Measurements from ENCODE around the gene ASB13. TPM values are rescaled to one million over a fixed set of nuclear protein-coding genes. Genes with fewer than 3 reads are reported as not detected.
"Not testable (repeated sequence)": the region's sequence is repeated elsewhere in the genome, so short reads cannot be mapped to it uniquely, and the experiment has no call there.

The ASB13 gene
- total RNA-seq, 1 donor from 2014 or later = 10.3 TPM

DNA sequence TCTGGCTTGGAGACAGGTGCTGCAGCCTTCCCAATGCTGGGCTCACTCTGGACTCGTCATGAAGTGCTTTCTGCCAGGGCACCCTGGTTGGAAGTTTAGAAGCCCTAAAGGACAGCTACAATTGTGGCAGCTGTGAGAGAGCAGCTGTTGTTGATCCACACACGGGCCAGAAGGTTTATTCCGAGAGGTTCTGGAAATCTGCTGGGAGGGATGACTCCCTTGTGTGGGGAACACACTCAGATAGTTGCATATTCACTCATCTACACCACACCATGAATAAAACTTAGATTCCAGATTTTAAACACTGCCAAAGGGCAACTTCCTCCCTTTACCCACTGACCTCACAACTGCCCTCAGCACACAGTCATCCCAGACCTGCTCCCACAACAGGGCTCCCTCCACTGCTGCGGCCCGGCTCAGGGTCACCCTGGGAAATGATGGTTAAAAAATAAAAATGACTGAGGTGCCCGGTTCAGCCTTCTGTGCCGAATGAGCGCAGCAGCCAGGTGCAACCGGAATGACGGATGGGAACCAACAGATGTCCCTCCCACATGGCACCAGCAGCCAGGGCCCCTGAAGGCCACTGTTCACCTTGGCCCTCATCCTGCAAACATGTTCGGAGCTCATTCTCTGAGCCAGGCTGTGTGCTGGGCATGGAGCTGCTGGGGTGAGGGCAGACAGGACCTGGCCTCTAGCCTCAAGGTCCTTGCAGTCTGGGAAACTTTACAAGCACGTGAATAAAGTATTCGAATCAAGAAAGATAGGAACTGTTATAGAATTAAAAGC is 40.2 kb downstream of the ASB13 start:
- peak; percentile 98 for DNase-seq (ENCODE audit: low read depth)

DNA sequence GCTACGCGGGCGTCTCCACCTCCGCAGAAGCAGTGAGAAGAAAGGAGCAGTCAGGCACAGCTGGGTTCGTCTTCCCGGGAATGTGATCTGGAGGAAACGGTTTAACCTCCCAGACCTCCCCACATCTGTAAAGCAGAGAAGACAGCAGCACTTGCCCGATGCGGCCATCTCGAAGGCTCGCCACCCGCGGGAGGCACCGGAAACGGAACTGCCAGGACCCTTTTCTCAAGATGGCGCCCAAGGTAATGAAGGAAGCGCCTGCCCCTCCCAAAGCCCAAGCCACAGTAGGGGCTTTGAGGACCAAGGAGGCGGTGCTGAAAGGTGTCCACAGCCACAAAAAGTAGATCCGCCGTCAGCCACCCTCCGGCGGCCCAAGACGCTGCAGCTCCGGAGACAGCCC is 41.7 kb downstream of the ASB13 start:
- no peak for DNase-seq (ENCODE audit: low read depth)

DNA sequence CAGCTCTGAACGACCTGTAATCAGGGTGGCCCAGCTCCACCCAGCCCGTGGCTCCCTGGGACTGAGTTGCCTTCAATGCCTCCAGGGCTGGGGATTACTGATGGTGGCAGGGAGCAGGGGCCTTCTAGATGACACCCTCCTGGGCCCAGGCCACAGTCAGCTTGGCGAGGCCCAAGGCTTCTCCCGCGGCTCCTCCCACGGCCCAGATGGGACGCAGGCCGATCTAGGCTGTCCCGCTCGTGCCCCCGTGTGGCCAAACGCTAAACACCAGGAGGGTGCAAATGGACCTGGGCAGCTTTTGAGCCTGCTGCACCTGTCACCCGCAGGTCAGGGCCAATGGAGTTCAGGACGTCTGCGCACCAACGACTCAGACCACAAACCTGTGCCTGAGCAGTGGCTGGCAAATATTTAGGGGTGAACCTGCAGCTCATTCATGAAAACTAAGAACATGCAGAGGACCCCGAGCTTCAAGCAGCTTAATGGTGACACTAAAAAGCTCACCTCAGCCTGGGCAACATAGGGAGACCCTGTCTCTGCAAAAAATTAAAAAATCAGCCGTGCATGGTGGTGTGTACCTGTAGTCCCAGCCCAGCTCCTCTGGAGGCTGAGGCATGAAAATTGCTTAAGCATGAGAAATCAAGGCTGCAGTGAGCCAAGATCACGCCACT is 43.2 kb downstream of the ASB13 start:
- peak; percentile 90 for DNase-seq (ENCODE audit: low read depth)

DNA sequence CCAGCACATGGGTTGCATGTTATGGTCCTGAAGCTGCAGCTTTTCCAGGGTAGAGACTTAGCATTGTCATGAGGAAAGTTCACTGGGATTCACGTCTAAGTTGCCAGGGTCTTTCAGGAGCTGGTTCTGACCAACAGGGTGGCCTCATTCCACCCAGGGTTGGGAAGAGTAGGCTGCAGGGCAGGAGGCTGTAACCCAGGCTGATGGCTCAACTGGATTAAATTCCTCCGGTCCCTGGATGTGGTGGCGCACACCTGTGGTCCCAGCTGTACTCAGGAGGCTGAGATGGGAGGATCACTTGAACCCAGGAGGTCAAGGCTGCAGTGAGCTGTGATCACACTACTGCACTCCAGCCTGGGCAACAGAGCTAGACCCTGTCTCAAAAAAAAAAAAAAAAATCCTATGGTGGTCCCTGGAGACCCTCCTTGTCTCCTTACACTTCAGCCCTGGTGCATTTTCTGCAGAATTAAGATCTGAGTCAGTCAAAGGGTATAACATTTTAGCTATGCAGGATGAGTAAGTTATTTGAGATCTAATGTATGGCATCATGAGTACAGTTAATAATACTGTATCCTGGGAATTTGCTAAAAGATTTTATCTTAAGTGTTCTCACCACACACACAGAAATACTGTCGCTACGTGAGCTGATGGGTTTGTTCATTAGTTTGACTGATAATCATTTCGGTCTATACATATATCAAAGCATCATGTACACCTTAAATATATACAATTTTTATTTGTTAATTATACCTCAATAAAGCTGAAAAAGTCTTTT is 44.0 kb downstream of the ASB13 start:
- no peak for DNase-seq (ENCODE audit: low read depth)

DNA sequence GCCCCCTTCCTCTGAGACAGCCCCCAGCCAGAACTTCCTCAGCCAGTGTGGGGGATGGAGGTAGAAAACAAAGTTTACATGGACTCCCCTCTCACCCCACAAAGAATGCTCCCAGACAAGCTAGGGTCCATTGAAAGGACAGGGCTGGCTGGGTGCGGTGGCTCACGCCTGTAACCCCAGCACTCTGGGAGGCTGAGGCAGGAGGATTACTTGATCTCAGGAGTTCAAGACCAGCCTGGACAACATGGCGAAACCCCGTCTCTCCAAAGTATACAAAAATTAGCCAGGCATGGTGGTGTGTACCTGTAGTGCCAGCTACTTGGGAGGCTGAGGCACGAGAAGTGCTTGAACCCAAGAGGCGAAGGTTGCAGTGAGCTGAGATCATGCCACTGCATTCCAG is 45.0 kb downstream of the ASB13 start:
- not testable (repeated sequence) for DNase-seq (ENCODE audit: low read depth)

DNA sequence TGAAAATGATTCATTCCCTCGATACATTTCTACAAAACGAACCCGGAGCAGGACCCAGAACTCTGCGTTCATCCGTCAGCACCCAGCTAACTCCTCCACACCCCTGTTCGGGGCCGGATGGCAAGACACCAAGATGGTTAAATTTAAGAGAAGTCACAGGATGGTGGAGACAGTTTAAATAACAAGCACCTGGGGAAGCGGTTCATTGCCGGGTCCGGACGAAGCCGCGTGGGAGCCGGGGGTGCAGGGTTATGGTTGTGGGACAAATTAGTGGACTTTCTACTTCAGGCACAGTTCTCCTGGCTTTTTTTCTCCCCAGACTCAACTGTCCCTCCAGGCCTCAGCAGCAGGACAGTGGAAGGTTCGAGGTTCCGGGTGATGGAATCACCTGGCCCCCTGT is 45.4 kb downstream of the ASB13 start:
- no peak for DNase-seq (ENCODE audit: low read depth)

DNA sequence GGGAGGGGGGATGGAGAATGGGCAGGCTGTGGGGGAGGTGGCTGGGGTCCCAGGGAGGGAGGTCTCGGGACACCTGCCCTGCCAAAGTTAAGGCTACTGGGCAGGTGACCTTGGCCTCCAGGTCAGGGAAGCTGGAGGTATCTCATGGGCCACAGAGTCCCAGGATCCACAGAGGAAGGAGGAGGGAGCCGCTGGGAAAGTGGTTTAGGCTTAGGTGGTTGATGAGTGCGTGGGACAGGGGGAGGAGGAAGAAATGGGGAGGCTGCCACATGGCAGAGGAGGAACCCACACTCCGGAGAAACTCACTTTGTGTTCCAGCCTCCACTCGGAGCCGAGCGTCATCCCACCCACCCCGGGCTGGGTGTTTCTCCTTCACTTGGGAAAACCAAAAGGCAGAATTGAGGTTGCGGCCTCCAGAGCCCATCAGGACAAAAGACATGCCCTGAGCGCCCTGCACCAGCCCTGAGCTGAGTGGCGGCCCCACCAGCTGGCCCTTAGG is 46.1 kb downstream of the ASB13 start:
- DNase-seq (ENCODE audit: low read depth) = no peak

DNA sequence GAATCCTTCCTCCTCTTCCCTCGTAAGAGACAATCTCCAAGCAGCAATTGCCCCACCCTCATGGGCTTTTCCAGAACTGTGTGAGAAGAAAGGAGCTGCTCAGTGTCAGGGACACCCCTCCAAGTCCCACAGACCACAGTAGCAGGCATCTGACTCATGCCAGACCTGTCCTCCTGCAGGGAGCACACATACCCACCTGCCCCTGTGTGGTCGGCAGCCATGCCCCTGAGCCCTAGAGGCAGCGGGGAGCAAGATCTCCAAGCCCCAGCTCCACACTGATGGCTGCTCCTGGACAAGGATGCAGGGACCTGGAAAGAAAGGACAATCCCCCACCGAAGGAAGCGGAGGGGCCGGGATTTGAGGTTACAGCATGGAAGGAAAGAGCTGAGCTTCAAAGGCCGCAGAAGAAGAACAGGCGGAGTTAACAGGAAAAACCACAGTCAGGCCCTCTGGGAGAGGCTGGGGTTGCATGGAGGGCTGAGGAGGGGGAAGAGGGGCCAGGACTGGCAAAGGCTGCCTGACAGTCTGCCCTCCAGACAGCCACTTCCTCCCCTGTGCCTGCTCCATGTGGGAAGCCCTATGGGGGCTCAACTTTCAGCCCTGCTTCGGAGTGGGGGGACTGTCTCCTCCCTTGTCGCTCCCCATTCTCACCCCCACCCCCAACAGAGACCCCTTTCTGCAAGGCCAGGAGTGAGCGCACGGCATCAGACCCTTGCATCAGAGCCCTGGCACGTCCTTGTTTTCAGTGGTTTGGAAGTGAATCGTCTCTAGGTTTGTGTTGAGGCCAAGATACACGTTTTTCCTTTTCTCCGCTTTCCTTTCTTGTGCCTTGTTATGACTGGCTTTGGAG is 46.8 kb downstream of the ASB13 start:
- peak; percentile 49 for DNase-seq (ENCODE audit: low read depth)

DNA sequence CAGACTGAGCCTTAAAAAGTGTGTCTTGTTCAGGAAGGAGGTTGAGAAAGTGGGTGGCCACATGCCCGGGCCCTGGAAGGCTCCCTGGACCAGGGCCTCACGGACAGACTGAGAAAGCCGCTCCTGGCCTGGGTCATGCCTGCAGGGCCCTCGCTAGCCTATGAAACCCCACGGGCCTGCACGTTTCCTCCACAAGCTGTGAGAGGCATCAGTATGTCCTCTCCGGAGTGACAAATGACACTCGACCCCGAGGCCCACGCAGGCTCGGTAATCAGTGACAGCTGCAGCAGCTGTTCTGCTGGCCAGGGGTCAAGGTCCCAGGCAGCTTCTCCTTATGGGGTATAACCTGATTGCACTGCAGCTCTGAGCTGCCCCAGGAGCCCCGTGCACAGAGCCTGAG is 47.6 kb downstream of the ASB13 start:
- DNase-seq (ENCODE audit: low read depth) = peak; percentile 59

DNA sequence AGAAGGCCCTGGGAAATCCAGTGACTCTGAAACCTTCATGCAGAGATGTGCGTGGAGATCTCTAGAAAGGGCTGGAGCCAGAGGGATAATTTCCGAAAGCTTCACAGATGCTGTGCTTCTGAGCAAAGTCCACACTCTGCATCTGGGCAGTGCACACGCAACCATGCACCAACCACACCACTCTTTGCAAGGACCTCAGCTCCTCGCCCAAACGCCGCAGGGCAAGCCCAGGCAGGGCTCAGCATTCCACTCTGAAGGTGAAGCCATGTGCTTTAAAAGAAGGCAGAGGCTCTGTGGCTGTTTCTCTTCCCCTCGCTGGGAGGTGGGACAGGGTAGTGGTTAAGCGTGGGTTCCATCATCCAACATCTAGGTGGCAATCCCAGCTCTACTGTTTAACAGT is 48.4 kb downstream of the ASB13 start:
- DNase-seq (ENCODE audit: low read depth) = no peak

DNA sequence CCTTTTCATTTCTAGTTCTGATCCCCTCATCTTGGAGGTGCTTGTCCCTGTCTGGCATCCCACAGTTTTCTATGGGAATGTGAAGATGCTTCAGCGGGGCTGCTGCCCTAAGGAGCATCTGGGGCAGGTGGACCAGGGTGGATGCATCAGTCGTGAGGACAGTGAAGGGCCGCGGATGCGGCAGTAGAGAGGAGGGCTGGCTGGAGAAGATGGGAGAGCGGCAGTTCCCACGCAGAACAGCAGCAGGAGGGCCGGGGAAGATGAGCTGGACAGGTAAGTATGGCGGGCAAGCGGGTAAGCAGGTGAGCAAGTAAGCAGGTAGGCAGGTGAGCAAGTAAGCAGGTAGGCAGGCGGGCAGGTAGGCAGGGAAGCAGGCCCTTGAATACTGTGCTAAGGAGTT is 48.9 kb downstream of the ASB13 start:
- DNase-seq (ENCODE audit: low read depth) = no peak

DNA sequence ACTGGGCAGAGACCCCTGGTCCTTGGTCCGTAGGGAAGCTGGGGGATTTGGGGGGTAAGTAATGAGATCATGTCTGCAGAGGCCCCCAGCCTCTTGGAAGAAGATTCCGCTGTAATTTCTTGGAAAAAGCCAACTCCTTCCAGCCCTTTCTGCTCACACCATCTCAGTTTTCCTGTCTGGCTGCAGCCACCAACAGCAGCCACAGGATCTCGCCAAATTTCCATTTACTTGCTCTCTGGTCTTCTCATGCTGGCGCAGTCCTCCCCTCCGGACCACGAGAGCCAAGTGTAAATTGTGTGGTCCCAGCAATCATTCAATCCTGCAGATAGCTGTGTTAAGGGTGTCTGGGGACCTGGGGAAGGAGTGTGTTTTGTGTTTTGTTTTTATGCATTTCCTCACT is 49.6 kb downstream of the ASB13 start:
- no peak for DNase-seq (ENCODE audit: low read depth)

DNA sequence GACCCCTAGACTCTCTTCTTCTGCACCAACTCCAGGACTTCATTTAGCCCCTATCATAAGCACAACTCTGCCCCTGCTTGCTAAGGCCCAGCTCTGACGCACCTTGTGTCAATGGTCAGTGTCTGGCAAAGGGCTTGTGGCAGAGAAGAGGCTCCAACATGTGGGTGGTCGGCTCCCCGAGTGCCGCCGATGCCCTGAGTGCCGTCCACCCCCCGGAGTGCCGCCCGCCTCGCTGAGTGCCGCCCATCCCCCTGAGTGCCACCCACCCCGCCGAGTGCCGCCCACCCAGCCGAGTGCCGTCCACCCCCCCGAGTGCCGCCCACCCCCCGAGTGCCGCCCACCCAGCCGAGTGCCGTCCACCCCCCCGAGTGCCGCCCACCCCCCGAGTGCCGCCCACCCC is 50.3 kb downstream of the ASB13 start:
- no peak for DNase-seq (ENCODE audit: low read depth)

DNA sequence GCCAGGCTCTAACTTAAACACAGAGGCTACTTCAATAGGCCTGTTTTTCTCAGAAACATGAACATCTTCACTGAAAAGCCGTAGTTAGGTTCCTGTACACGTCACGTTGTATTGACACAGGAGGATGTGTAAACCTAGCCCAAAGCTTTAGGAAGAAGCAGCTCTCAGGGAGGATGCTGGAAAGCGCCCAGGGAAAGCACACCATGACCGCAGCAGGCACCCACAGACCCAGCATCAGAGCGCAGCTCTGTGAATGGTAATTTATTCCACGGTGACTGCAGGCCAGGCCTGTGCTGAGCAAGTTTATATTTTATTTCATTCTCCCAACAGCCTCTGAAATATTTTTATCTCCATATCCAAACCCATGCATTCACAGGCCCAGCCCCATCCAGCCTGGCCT is 51.1 kb downstream of the ASB13 start:
- no peak for DNase-seq (ENCODE audit: low read depth)

DNA sequence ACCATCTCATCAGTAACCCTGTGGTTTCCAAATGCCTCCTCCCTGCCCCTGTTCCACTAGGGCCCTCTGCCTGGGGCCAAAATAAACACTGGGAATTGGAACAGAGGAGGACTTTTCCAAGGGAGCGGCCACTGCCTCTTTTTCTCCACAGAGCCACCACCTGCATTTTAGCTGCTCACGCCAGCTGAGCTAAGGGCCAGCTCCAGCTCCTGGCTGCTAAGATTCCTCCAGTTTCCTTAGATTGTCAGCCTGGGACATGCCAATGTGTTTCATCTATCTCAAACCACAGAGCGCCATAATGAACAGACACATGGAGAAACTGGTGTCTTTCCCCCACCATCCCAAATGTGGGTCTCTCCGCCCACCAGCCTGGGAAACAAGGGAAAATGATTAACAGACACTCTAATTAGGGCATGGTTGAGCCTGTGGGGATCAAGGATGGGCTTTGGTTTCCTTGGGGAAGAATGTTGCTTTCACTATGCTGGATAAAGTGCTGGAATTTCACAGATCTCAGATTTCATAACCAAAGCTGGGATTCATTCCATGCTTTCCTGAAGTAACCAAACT is 52.2 kb downstream of the ASB13 start:
- DNase-seq (ENCODE audit: low read depth) = peak; percentile 31

DNA sequence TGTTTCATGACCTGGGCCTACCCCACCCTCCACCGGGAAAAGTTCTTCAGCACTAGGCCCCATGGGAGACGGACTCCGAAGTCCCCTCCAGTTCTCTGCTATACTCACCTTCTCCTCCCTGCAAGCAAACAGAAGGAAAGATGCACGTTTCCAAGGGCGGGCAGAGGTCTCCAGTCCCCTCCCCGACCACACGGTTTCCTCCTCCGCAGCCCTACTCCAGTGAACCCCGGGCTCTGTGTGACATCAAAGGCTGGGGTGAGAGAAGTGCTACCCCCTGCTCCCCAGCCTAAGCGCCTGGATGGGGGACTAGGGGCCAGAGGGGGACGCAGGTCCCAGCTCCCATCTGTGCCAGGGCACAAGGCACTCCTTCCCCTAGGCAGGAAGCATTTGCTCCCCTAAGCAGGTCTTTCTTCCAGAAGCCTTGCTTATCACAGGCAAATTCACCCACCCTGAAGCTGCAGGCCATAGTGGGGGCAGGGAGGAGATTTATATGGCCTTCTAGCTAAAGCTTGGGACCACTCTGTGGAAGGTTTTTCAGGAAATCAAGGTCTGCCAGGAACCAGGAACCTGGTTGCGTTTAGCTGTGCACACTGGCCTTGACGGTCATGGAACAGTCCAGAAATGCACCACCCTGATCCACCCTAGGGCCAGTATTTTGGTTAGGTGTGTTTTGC is 52.8 kb downstream of the ASB13 start:
- DNase-seq (ENCODE audit: low read depth) = no peak

DNA sequence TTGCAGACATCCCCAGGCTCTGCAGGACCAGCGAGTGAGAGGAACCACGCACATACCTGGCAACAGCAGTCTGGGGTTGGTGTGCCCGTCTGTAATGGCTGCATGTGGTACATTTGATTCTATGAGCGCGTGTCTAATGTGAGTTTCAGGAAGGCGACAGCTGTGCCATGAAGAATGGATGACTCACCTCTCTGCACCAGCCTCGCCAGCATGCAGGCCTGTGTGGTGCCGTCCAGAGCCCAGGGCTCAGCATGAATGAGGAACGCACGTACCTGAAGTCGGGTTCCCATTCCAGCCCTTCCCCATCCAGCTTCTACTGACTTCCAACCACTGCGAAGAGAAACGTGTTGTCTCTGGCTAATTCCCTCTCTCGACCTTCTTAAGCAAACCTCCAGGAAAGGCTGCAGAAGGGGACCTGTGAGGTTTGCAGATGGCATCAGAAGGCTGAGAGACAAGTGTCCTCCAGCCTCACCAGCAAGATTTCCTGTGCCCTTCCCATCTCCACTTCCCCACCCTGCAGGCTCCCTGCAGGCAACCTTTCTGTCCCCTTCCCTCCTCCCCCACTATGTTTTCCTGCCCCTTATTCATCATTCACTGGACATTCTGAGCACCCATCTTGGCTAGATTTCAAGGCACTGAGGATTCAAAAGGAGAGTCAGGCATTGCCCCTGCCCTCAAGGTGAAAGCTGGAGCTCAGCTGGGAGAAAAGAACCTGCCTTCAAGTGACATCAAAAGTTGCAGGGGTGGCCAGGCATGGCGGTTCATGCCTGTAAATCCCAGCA is 54.3 kb downstream of the ASB13 start:
- DNase-seq (ENCODE audit: low read depth) = peak; percentile 84

DNA sequence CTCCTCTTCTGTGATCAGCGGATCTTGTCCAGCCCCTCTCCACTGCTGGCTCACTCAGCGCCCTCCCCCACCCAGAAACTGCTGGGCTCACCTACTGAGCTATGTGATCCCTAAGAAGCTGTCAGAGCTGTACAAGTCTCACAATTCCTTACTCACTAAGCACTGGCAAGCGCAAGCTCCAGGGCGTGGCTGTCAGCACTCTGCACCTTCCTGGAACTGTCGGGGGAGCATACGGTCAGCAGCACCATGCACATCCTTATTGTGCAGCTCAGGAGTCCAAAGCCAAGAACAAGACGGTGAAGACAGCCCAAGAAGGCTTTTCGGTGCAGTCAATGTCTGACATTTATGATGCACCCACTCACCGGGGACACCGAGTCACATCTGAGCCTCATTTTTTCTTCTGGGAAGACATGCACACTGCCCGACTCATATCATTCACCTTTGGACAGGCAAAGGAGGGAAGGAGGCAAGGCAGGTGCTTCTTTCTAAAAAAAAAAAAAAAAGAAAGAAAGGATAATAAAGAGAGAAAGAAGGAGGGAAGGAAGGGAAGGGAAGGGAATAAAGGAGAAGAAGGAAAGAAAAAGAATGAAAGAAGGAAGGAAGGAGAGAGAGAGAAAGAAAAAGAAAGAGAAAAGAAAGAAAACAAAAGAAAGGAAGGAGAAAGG is 56.3 kb downstream of the ASB13 start:
- no peak for DNase-seq (ENCODE audit: low read depth)

All from myocyte (in vitro differentiated cells).